Activated CD4-positive, CD25-positive, alpha-beta regulatory T cell (primary cell): ENCODE results near the gene ZBTB39.
"Not testable (repeated sequence)": the region's sequence is repeated elsewhere in the genome, so short reads cannot be mapped to it uniquely, and the experiment has no call there.

Source experiments
- DNase-seq, 4 experiments: peaks; one replicate each; lab custom pipeline; 2025; lab: John Stamatoyannopoulos, UW

ZBTB39 gene

GRCh38 chr12:57031789-57032188, 25.4 kb upstream of the ZBTB39 start:
- DNase-seq = no peak

GRCh38 chr12:57031138-57031725, 24.9 kb upstream of the ZBTB39 start:
- no peak for DNase-seq

GRCh38 chr12:57029457-57029856, 23.1 kb upstream of the ZBTB39 start:
- DNase-seq = no peak

GRCh38 chr12:57027805-57028153, 21.4 kb upstream of the ZBTB39 start:
- DNase-seq = no peak

- DNase-seq = no peak
These were observed 20.9 kb upstream of the ZBTB39 start for GRCh38 chr12:57027011-57027804.

- no peak for DNase-seq
These were observed 18.9 kb upstream of the ZBTB39 start for GRCh38 chr12:57025196-57025595.

GRCh38 chr12:57022324-57022723, 16.0 kb upstream of the ZBTB39 start:
- not testable (repeated sequence) for DNase-seq

GRCh38 chr12:57019983-57020719, 13.8 kb upstream of the ZBTB39 start:
- no peak for DNase-seq

GRCh38 chr12:57018906-57019305, 12.6 kb upstream of the ZBTB39 start:
- DNase-seq = no peak

GRCh38 chr12:57018353-57018752, 12.0 kb upstream of the ZBTB39 start:
- not testable (repeated sequence) for DNase-seq

GRCh38 chr12:57016348-57016747, 10.0 kb upstream of the ZBTB39 start, which contains the start of gene TAC3:
Gene TAC3, minus strand, starts transcription at chr12:57016529. Its CDS starts 732 bp downstream, at chr12:57015797.
- no peak for DNase-seq

- DNase-seq = no peak
These were observed 6.5 kb upstream of the ZBTB39 start for GRCh38 chr12:57012600-57013465.

- DNase-seq = no peak
These were observed 5.4 kb upstream of the ZBTB39 start for GRCh38 chr12:57011438-57012424.

- DNase-seq = no peak
These were observed 4.4 kb upstream of the ZBTB39 start for GRCh38 chr12:57010627-57011247.

GRCh38 chr12:57009949-57010626, 3.7 kb upstream of the ZBTB39 start:
- no peak for DNase-seq

- DNase-seq = no peak
These were observed 1.8 kb upstream of the ZBTB39 start for GRCh38 chr12:57008178-57008577.

GRCh38 chr12:57006809-57007475, 596 bp upstream of the ZBTB39 start:
- DNase-seq = no peak

GRCh38 chr12:57004651-57005050, 1.7 kb downstream of the ZBTB39 start:
- DNase-seq = no peak

- no peak for DNase-seq
These were observed 3.0 kb downstream of the ZBTB39 start for GRCh38 chr12:57003395-57003794.
